ENCODE data around the gene MTIF2. TPM values are rescaled to one million over a fixed set of nuclear protein-coding genes. Genes with fewer than 3 reads are reported as not detected.

MTIF2 gene
- total and polyA plus RNA-seq, 9 of the 15 experiments (the other 6 are each of a cell fraction or from before 2014, with no cell fraction given) = 58.7 to 143 (median 105) TPM

- TF ChIP-seq HOMEZ (CRISPR knock-in tag; IDR thresholded peaks at IDR 0.05) = no peak
- TF ChIP-seq FOXA1 (IDR thresholded peaks at IDR 0.05; ENCODE audit: borderline replicate concordance) = no peak
- no peak for TF ChIP-seq RBBP5 (IDR thresholded peaks at IDR 0.05; ENCODE audit: borderline replicate concordance, insufficient read depth, low read length, poor library complexity, severe bottlenecking)
- no peak for TF ChIP-seq DEAF1 (CRISPR knock-in tag; IDR thresholded peaks at IDR 0.05)
- TF ChIP-seq PTRF (tag; IDR thresholded peaks at IDR 0.05) = no peak
- TF ChIP-seq CEBPG (CRISPR knock-in tag; IDR thresholded peaks at IDR 0.05) = no peak
- TF ChIP-seq CEBPG (tag; conservative IDR thresholded peaks at IDR 0.05 in 1 of 2, IDR thresholded peaks at IDR 0.05 in 1 of 2) = 0 out of 4 replicates have a peak, but pooled peaks of 1 of the 2 experiments have one; percentile 12
- no peak for TF ChIP-seq C11orf30 (IDR thresholded peaks at IDR 0.05; ENCODE audit: low read depth)
- TF ChIP-seq RBM34 (IDR thresholded peaks at IDR 0.05; ENCODE audit: borderline replicate concordance, insufficient read depth, low read length) = no peak
- TF ChIP-seq ZNF197 (CRISPR knock-in tag; IDR thresholded peaks at IDR 0.05; ENCODE audit: low read depth) = no peak
- TF ChIP-seq POU5F1 (IDR thresholded peaks at IDR 0.05; ENCODE audit: borderline replicate concordance, low read depth, low read length, partially characterized antibody) = no peak
- no peak for TF ChIP-seq ARID4B (CRISPR knock-in tag; IDR thresholded peaks at IDR 0.05)
These were observed 42.4 kb upstream of the MTIF2 start (continued) for GRCh38 chr2:55311444-55311870.
